A673 (cell line): ENCODE data around the gene CDX1. TPM values are rescaled to one million over a fixed set of nuclear protein-coding genes. Genes with fewer than 3 reads are reported as not detected.

Source experiments
- BruUV-seq: library from RNA; stranded (reverse); fragments of 400-500 nt; replicated peaks from 2 replicates; lab custom pipeline; 2021; lab: Mats Ljungman, UMichigan
- CTCF ChIA-PET: fragments of 300-600 bp; sonication (Branson Sonifier 250); formaldehyde crosslinking; loops from one replicate; lab custom pipeline; 2022; ENCODE audit warnings: antibody characterized with exemption; lab: Charles Lee
- POLR2A ChIA-PET: fragments of 300-600 bp; sonication (Branson Sonifier 250); formaldehyde crosslinking; loops from one replicate; lab custom pipeline; 2022; ENCODE audit warnings: antibody characterized with exemption; ENCODE audit not compliant: low non-redundant PET; lab: Charles Lee
- DNase-seq: peaks from one replicate; pipeline ENCODE4 v3.0.0-alpha.2; 2015; ENCODE audit warnings: low spot score
- H3K27ac ChIP-seq: fragments of 200-600 bp; sonication (generic); 2 replicates; pipeline ENCODE4 v1.5.1; 2016; ENCODE audit warnings: mixed run types, low read depth, mild to moderate bottlenecking, mixed read lengths, antibody characterized with exemption, low read length; ENCODE audit not compliant: poor library complexity, severe bottlenecking
- H3K27me3 ChIP-seq: fragments of 200-600 bp; sonication (generic); replicated peaks from 2 replicates; pipeline ENCODE4 v1.6.1; 2017; ENCODE audit warnings: mixed run types, low read depth, mild to moderate bottlenecking, mixed read lengths, antibody characterized with exemption, low read length; ENCODE audit not compliant: insufficient read depth, poor library complexity
- H3K36me3 ChIP-seq: fragments of 200-600 bp; sonication (generic); 2 replicates; pipeline ENCODE4 v1.6.1; 2016; ENCODE audit warnings: mixed run types, mild to moderate bottlenecking, mixed read lengths, antibody characterized with exemption, low read length; ENCODE audit not compliant: insufficient read depth, poor library complexity, severe bottlenecking
- H3K4me1 ChIP-seq: fragments of 200-600 bp; sonication (generic); 2 replicates; pipeline ENCODE4 v1.6.1; 2017; ENCODE audit warnings: mixed run types, mild to moderate bottlenecking, mixed read lengths, antibody characterized with exemption, low read length; ENCODE audit not compliant: insufficient read depth, poor library complexity, severe bottlenecking
- H3K4me3 ChIP-seq: fragments of 200-600 bp; sonication (generic); 2 replicates; pipeline ENCODE4 v1.5.1; 2016; ENCODE audit warnings: low read depth, mixed run types, mild to moderate bottlenecking, mixed read lengths, low read length; ENCODE audit not compliant: poor library complexity, severe bottlenecking
- H3K9me3 ChIP-seq: fragments of 200-600 bp; sonication (generic); 2 replicates; pipeline ENCODE4 v1.6.1; 2016; ENCODE audit warnings: mixed run types, low read depth, mild to moderate bottlenecking, mixed read lengths, antibody characterized with exemption, low read length; ENCODE audit not compliant: poor library complexity, severe bottlenecking
- CTCF ChIP-seq: fragments of 300-800, 200-600 bp; sonication (generic); conservative IDR thresholded peaks from 2 replicates; pipeline ENCODE4 v1.5.1; 2017; ENCODE audit warnings: low read depth, mild to moderate bottlenecking, antibody characterized with exemption, low read length, moderate library complexity, mixed read lengths
- EZH2 ChIP-seq: fragments of 200-600 bp; sonication (generic); IDR thresholded peaks from 2 replicates; pipeline ENCODE4 v1.6.1; 2017; ENCODE audit warnings: borderline replicate concordance, low read depth, mild to moderate bottlenecking, mixed read lengths, antibody characterized with exemption, low read length; ENCODE audit not compliant: poor library complexity, severe bottlenecking
- intact Hi-C: fragments of 100-400 bp; cut with micrococcal nuclease; formaldehyde crosslinking; loops from one replicate; pipeline ENCODE4 v1.10.0; 2022; ENCODE audit not compliant: unreplicated experiment
- total RNA-seq: library from RNA; stranded (reverse); gene quantifications from 2 replicates; pipeline ENCODE4 v1.2.3, GENCODE V29; 2021

CDX1 gene
- total RNA-seq, 1 experiment from 2014 or later: not detected

- peaks cover 4% of the 10 kb centered on the region for H3K36me3 ChIP-seq
- POLR2A ChIA-PET: no interaction called here
- no peak for DNase-seq
- H3K4me3 ChIP-seq: no peak overlapping the region
- H3K9me3 ChIP-seq: no peaks in the 10 kb centered on the region
- CTCF ChIA-PET: no interaction called here
- BruUV-seq: no TSS peak
- H3K27me3 ChIP-seq: no peaks in the 10 kb centered on the region
- no peak overlapping the region for H3K27ac ChIP-seq
- TF ChIP-seq CTCF (no peak), EZH2 (no peak)
- no peaks in the 10 kb centered on the region for H3K4me1 ChIP-seq
- intact Hi-C loops: no loop called here
Observed at GRCh38 chr5:150123542-150123941, 43.0 kb upstream of the CDX1 start.

- no peaks in the 10 kb centered on the region for H3K27me3 ChIP-seq
- peaks cover 8% of the 10 kb centered on the region for H3K36me3 ChIP-seq
- DNase-seq: no peak
- POLR2A ChIA-PET: no interaction called here
- no TSS peak for BruUV-seq
- intact Hi-C loops: no loop called here
- no peaks in the 10 kb centered on the region for H3K4me1 ChIP-seq
- TF ChIP-seq CTCF: no peak
- no peak for TF ChIP-seq EZH2
- CTCF ChIA-PET: no interaction called here
- no peaks in the 10 kb centered on the region for H3K9me3 ChIP-seq
- no peak overlapping the region for H3K4me3 ChIP-seq
- no peak overlapping the region for H3K27ac ChIP-seq
Observed at GRCh38 chr5:150124111-150124557, 42.4 kb upstream of the CDX1 start.

- H3K27me3 ChIP-seq: no peaks in the 10 kb centered on the region
- no peak for DNase-seq
- ChIA-PET POLR2A (no interaction called here), CTCF (no interaction called here)
- no TSS peak for BruUV-seq
- H3K9me3 ChIP-seq: no peaks in the 10 kb centered on the region
- peaks cover 12% of the 10 kb centered on the region for H3K36me3 ChIP-seq
- intact Hi-C loops: no loop called here
- no peak overlapping the region for H3K27ac ChIP-seq
- H3K4me3 ChIP-seq: no peak overlapping the region
- TF ChIP-seq CTCF (no peak), EZH2 (no peak)
- no peaks in the 10 kb centered on the region for H3K4me1 ChIP-seq
Observed at GRCh38 chr5:150124596-150124995, 42.0 kb upstream of the CDX1 start.
